GM12878 (cell line): ENCODE results near the gene DNAJB4. TPM values are rescaled to one million over a fixed set of nuclear protein-coding genes. Genes with fewer than 3 reads are reported as not detected.
A peak's percentile ranks its signal among the peaks of the same experiment; 100 is the strongest.

Source experiments
- ATAC-seq: fragments of 200-7000 bp; cut with Tn5 transposase; 3 replicates; pipeline ENCODE4 v1.9.1; 2020; ENCODE audit warnings: mild to moderate bottlenecking, moderate library complexity
- BruUV-seq: library from RNA; stranded (reverse); fragments of 400-500 nt; replicated peaks from 2 replicates; lab custom pipeline; 2021; lab: Mats Ljungman, UMichigan
- CTCF ChIA-PET: fragments of 300-600 bp; sonication (Branson Sonifier 250); formaldehyde crosslinking; extraction: SDS; loops from one replicate; lab custom pipeline; 2021; ENCODE audit warnings: inconsistent platforms; lab: Yijun Ruan, JAX
- POLR2A ChIA-PET: fragments of 350-600 bp; formaldehyde crosslinking; extraction: SDS; loops from one replicate; lab custom pipeline; 2021; ENCODE audit warnings: inconsistent platforms; lab: Charles Lee
- RAD21 ChIA-PET: fragments of 300-600 bp; sonication (Branson Sonifier 250); formaldehyde crosslinking; loops from one replicate; lab custom pipeline; 2023; ENCODE audit warnings: antibody characterized with exemption; ENCODE audit not compliant: unreplicated experiment; lab: Charles Lee
- SMC1A ChIA-PET: fragments of 300-600 bp; sonication (Branson Sonifier 250); formaldehyde crosslinking; loops from one replicate; lab custom pipeline; 2023; ENCODE audit not compliant: unreplicated experiment, uncharacterized antibody; lab: Charles Lee
- DNase-seq: peaks from one replicate; pipeline ENCODE4 v3.0.0-alpha.2; 2011; ENCODE audit warnings: low read depth, low spot score
- FAIRE-seq: peaks from 3 replicates; lab custom pipeline; 2011; peaks lifted over from hg19 to GRCh38; lab: Jason Lieb, UNC
- H2AFZ ChIP-seq: 2 replicates; pipeline ENCODE4 v1.6.0; 2011; ENCODE audit warnings: low read depth, low read length, control low read depth; ENCODE audit not compliant: control insufficient read depth
- H3K27ac ChIP-seq: 2 replicates; pipeline ENCODE4 v1.5.1; 2011; ENCODE audit warnings: control low read depth; ENCODE audit not compliant: control insufficient read depth, insufficient read depth
- H3K27me3 ChIP-seq, 2 experiments: replicated peaks in 1 of 2; 2 replicates each; pipeline versions ENCODE4 v1.6.0 to v1.6.1; 2011; ENCODE audit warnings: low read length in 1 of 2; ENCODE audit not compliant: control insufficient read depth in 2 of 2, insufficient read depth in 2 of 2
- H3K36me3 ChIP-seq, 2 experiments: 2 replicates each; pipeline ENCODE4 v1.5.1; 2011; ENCODE audit warnings: low read length in 1 of 2; ENCODE audit not compliant: control insufficient read depth in 2 of 2, insufficient read depth in 2 of 2
- H3K4me1 ChIP-seq: 2 replicates; pipeline ENCODE4 v1.6.1; 2011; ENCODE audit warnings: mild to moderate bottlenecking, low read length, moderate library complexity, mixed read lengths; ENCODE audit not compliant: control insufficient read depth, insufficient read depth
- H3K4me2 ChIP-seq: 2 replicates; pipeline ENCODE4 v1.6.0; 2011; ENCODE audit warnings: control low read depth; ENCODE audit not compliant: control insufficient read depth, insufficient read depth
- H3K4me3 ChIP-seq: fragments of 200-600 bp; sonication (generic); 2 replicates; pipeline ENCODE4 v1.5.1; 2016
- H3K79me2 ChIP-seq: 2 replicates; pipeline ENCODE4 v1.6.0; 2011; ENCODE audit warnings: low read length; ENCODE audit not compliant: control insufficient read depth, insufficient read depth
- H3K9ac ChIP-seq: 2 replicates; pipeline ENCODE4 v1.8.0; 2011; ENCODE audit warnings: low read length, control low read depth, mixed read lengths; ENCODE audit not compliant: control insufficient read depth, insufficient read depth
- H3K9me3 ChIP-seq: replicated peaks from 3 replicates; pipeline ENCODE4 v1.5.1; 2011; ENCODE audit warnings: mild to moderate bottlenecking, low read length; ENCODE audit not compliant: control insufficient read depth, insufficient read depth
- H4K20me1 ChIP-seq: 2 replicates; pipeline ENCODE4 v1.6.0; 2011; ENCODE audit not compliant: control insufficient read depth, insufficient read depth
- ATF7 ChIP-seq: fragments of 450-650 bp; IDR thresholded peaks from 2 replicates; pipeline ENCODE4 v1.6.1; 2016; ENCODE audit warnings: low read depth, mild to moderate bottlenecking
- CHD2 ChIP-seq: IDR thresholded peaks from 2 replicates; pipeline ENCODE4 v1.6.1; 2011; ENCODE audit warnings: low read depth, low read length, improper control_type of control experiment, borderline replicate concordance
- CUX1 ChIP-seq: IDR thresholded peaks from 2 replicates; pipeline ENCODE4 v1.6.1; 2012; ENCODE audit warnings: improper control_type of control experiment, low read depth, low read length; ENCODE audit not compliant: insufficient replicate concordance
- FOS ChIP-seq: IDR thresholded peaks from 3 replicates; pipeline ENCODE4 v1.6.1; 2011; ENCODE audit warnings: borderline replicate concordance; ENCODE audit not compliant: insufficient read length; ENCODE audit errors: extremely low read depth
- MTA2 ChIP-seq: fragments of 450-650 bp; IDR thresholded peaks from 2 replicates; pipeline ENCODE4 v1.6.1; 2016; ENCODE audit warnings: low read depth, mild to moderate bottlenecking, moderate library complexity
- POLR2A ChIP-seq: IDR thresholded peaks from 2 replicates; pipeline ENCODE4 v1.6.1; 2011; ENCODE audit warnings: low read depth, mild to moderate bottlenecking, low read length
- RB1 ChIP-seq: fragments of 450-650 bp; formaldehyde crosslinking; IDR thresholded peaks from 2 replicates; pipeline ENCODE4 v1.6.1; 2017; ENCODE audit warnings: mild to moderate bottlenecking, borderline replicate concordance
- RELA ChIP-seq: fragments of 450-650 bp; IDR thresholded peaks from 2 replicates; pipeline ENCODE4 v1.8.0; 2014; ENCODE audit warnings: borderline replicate concordance; ENCODE audit not compliant: partially characterized antibody
- SMC3 ChIP-seq: IDR thresholded peaks from 2 replicates; pipeline ENCODE4 v1.6.1; 2011; ENCODE audit warnings: low read length, improper control_type of control experiment, borderline replicate concordance
- SUZ12 ChIP-seq: fragments of 200-600 bp; sonication (generic); IDR thresholded peaks from one replicate; pipeline ENCODE4 v1.6.1; 2018; ENCODE audit warnings: antibody characterized with exemption, mild to moderate bottlenecking; ENCODE audit not compliant: unreplicated experiment
- ZSCAN29 ChIP-seq: fragments of 450-650 bp; IDR thresholded peaks from 2 replicates; pipeline ENCODE4 v1.6.1; 2017; ENCODE audit warnings: mild to moderate bottlenecking, moderate library complexity
- WGBS: methylation state at CpG from one replicate; pipeline ENCODE4 v1.1.6; 2016; ENCODE audit warnings: low lambda C conversion rate; ENCODE audit not compliant: insufficient replicate concordance, insufficient coverage; ENCODE audit errors: missing lambda C conversion rate; 5-methylcytosine and 5-hydroxymethylcytosine counted together
- in situ Hi-C: fragments of 300-500 bp; cut with MboI; formaldehyde crosslinking; loops from 9 replicates; pipeline ENCODE4 v1.14.3; 2018; ENCODE audit warnings: mixed read lengths
- intact Hi-C: fragments of 100-400 bp; cut with micrococcal nuclease; formaldehyde crosslinking; loops from one replicate; pipeline ENCODE4 v1.14.2; 2022; ENCODE audit not compliant: unreplicated experiment
- polyA plus RNA-seq, 11 experiments: library from polyadenylated mRNA; depleted of rRNA in 4 of 11; unstranded in 6 of 11; stranded (reverse) in 5 of 11; fragments of >200 nt; fragmentation: Nextera tagmentation in 4 of 11; fragmentation: Illumina TruSeq in 1 of 11; extraction: Ambion mirVana in 4 of 11; extraction: Trizol in 1 of 11; gene quantifications; 1 replicate in 1 of 11; 2 replicates in 10 of 11; pipeline versions ENCODE4 v1.2.1 to v1.2.3, GENCODE V29; 2011 to 2016; ENCODE audit warnings: inconsistent platforms in 2 of 11, missing spikeins in 2 of 11, low read depth in 1 of 11
- total RNA-seq, 4 experiments: library from RNA; depleted of rRNA in 3 of 4; stranded (reverse); fragments of >200 nt in 3 of 4; fragmentation: Illumina TruSeq in 1 of 4; extraction: Trizol in 1 of 4; gene quantifications; 2 replicates each; pipeline versions ENCODE4 v1.2.1 to v1.2.3, GENCODE V29; 2013 to 2021

Gene DNAJB4
- total and polyA plus RNA-seq, 10 of the 15 experiments (the other 5 are each of a cell fraction or from before 2014, with no cell fraction given) = 3.8 to 10.5 (median 6.6) TPM

- no TSS peak for BruUV-seq
- Histone ChIP-seq H3K27me3 (no peaks in the 10 kb centered on the region), H3K9ac (no peak overlapping the region; the same call in 1 of the 2 replicates), H3K79me2 (peaks cover 40% of the 10 kb centered on the region), H3K4me1 (no peaks in the 10 kb centered on the region), H3K27ac (no peak overlapping the region), H3K4me3 (no peak overlapping the region), H3K4me2 (no peak overlapping the region), H3K9me3 (no peaks in the 10 kb centered on the region; the same call in 2 of the 3 replicates), H4K20me1 (no peaks in the 10 kb centered on the region), H3K36me3 (peaks cover 0 to 5% of the 10 kb centered on the region in 2 experiments; a peak in 1 of 4 replicates), H2AFZ (no peak overlapping the region)
- 94% methylated on average over 2 of the region's 2 CpGs for WGBS
- in situ Hi-C loops = no loop called here
- TF ChIP-seq POLR2A (no peak), RELA (no peak), RB1 (no peak)
- ATAC-seq = peak; percentile 40
- intact Hi-C loops = loop anchor here (5.0 kb wide), 1 partner anchor 76 kb away; no protein-coding TSS in a partner anchor
- SMC1A ChIA-PET = interaction anchor here (0.6 to 2.0 kb wide), 7 partner anchors 9 to 962 kb away, joined by 3 to 11 read pairs (median 3); no protein-coding TSS in a partner anchor
- CTCF ChIA-PET = interaction anchor here (0.7 to 1.8 kb wide), 6 partner anchors 9 to 508 kb away, joined by 3 to 10 read pairs (median 4); partner anchors contain the start of gene FUBP1
- POLR2A ChIA-PET = interaction anchor here (0.6 to 15.3 kb wide), 5 partner anchors 9 to 610 kb away, joined by 3 to 312 read pairs (median 5); partner anchors contain the start of genes FUBP1 and IFI44L
- DNase-seq = no peak
- no peak for FAIRE-seq
- RAD21 ChIA-PET = interaction anchor here (1.2 to 3.7 kb wide), 3 partner anchors 9 to 33 kb away, joined by 3 to 14 read pairs (median 4); partner anchors contain the start of gene FUBP1
These were observed 6.3 kb downstream of the DNAJB4 start for GRCh38 chr1:78011050-78011449.

- Histone ChIP-seq H4K20me1 (no peaks in the 10 kb centered on the region), H3K9ac (no peak overlapping the region), H3K36me3 (peaks cover 0 to 5% of the 10 kb centered on the region in 2 experiments; a peak in 1 of 4 replicates), H3K27me3 (no peaks in the 10 kb centered on the region), H3K27ac (no peak overlapping the region), H3K9me3 (no peaks in the 10 kb centered on the region; the same call in 2 of the 3 replicates), H3K4me2 (no peak overlapping the region), H3K79me2 (peaks cover 7% of the 10 kb centered on the region), H3K4me3 (no peak overlapping the region), H3K4me1 (no peaks in the 10 kb centered on the region), H2AFZ (no peak overlapping the region)
- FAIRE-seq (no peak), DNase-seq (no peak), ATAC-seq (peak; percentile 26)
- ChIA-PET SMC1A (interaction anchor here (1.0 to 2.5 kb wide), 4 partner anchors 10 to 99 kb away, joined by 3 to 12 read pairs (median 4); partner anchors contain the start of gene DNAJB4), POLR2A (interaction anchor here (0.9 to 1.1 kb wide), 2 partner anchors 10 to 35 kb away, joined by 3 to 4 read pairs; partner anchors contain the start of gene DNAJB4), CTCF (interaction anchor here (1.2 to 1.3 kb wide), 3 partner anchors 10 to 130 kb away, joined by 3 to 4 read pairs (median 3); partner anchors contain the start of gene DNAJB4), RAD21 (interaction anchor here (1.0 to 1.1 kb wide), 2 partner anchors 11 to 99 kb away, joined by 3 to 4 read pairs; partner anchors contain the start of gene DNAJB4)
- no TSS peak for BruUV-seq
- intact Hi-C loops = no loop called here
- in situ Hi-C loops = no loop called here
- TF ChIP-seq FOS (no peak), ZSCAN29 (no peak), CHD2 (no peak), CUX1 (no peak), SMC3 (no peak), SUZ12 (no peak), ATF7 (no peak), MTA2 (no peak)
These were observed 10.4 kb downstream of the DNAJB4 start for GRCh38 chr1:78015148-78015547.
